K562 (cell line): Measurements from ENCODE around the gene SMIM41. TPM values are rescaled to one million over a fixed set of nuclear protein-coding genes. Genes with fewer than 3 reads are reported as not detected.

Source experiments
- ATAC-seq: fragments of 200-7000 bp; cut with Tn5 transposase; 3 replicates; pipeline ENCODE4 v1.9.1; 2020; ENCODE audit warnings: moderate library complexity
- BruUV-seq: library from RNA; stranded (reverse); fragments of 400-500 nt; replicated peaks from 2 replicates; lab custom pipeline; 2021; lab: Mats Ljungman, UMichigan
- CTCF ChIA-PET: fragments of 300-600 bp; formaldehyde crosslinking; extraction: SDS; loops from one replicate; lab custom pipeline; 2021; ENCODE audit warnings: low intra/inter-chr PET ratio; lab: Yijun Ruan, JAX
- POLR2A ChIA-PET: fragments of 300-600, 350-650 bp; sonication (Branson Sonifier 250); formaldehyde crosslinking; extraction: SDS; loops from one replicate; lab custom pipeline; 2021; ENCODE audit warnings: antibody characterized with exemption, inconsistent platforms; lab: Yijun Ruan, JAX
- DNase-seq, 4 experiments: peaks; one replicate each; pipeline versions ENCODE4 v3.0.0 to v3.0.0-alpha.2; 2011 to 2018; ENCODE audit warnings: low spot score in 3 of 4, mixed read lengths in 3 of 4; ENCODE audit errors: extremely low read depth in 1 of 4
- FAIRE-seq: peaks from 2 replicates; lab custom pipeline; 2011; peaks lifted over from hg19 to GRCh38; lab: Jason Lieb, UNC
- H2AFZ ChIP-seq: 2 replicates; pipeline ENCODE4 v1.6.0; 2011; ENCODE audit warnings: low read depth, low read length, control low read depth, inconsistent platforms
- H3K27ac ChIP-seq: fragments of 200-600 bp; 3 replicates; pipeline ENCODE4 v1.8.0; 2011; ENCODE audit warnings: low read depth, mild to moderate bottlenecking, control low read depth, inconsistent platforms, low read length, moderate library complexity, mixed read lengths; ENCODE audit errors: extremely low read depth
- H3K27me3 ChIP-seq, 2 experiments: fragments of 300-600 bp in 1 of 2; 2 replicates in 1 of 2; 3 replicates in 1 of 2; pipeline versions ENCODE4 v1.6.0 to v1.8.0; 2011; ENCODE audit warnings: inconsistent platforms in 2 of 2, low read length in 2 of 2, mild to moderate bottlenecking in 1 of 2, mixed read lengths in 1 of 2, moderate library complexity in 1 of 2; ENCODE audit not compliant: control insufficient read depth in 2 of 2, insufficient read depth in 2 of 2
- H3K36me3 ChIP-seq: fragments of 300-600 bp; 3 replicates; pipeline ENCODE4 v1.8.0; 2011; ENCODE audit warnings: mild to moderate bottlenecking, low read length, inconsistent platforms; ENCODE audit not compliant: control insufficient read depth, insufficient read depth
- H3K4me1 ChIP-seq, 2 experiments: fragments of 200-600 bp in 1 of 2; replicated peaks in 1 of 2; 2 replicates in 1 of 2; 3 replicates in 1 of 2; pipeline versions ENCODE4 v1.5.1 to v1.8.0; 2011; ENCODE audit warnings: inconsistent platforms in 2 of 2, low read length in 2 of 2, mild to moderate bottlenecking in 1 of 2, mixed read lengths in 1 of 2, moderate library complexity in 1 of 2; ENCODE audit not compliant: control insufficient read depth in 2 of 2, insufficient read depth in 2 of 2
- H3K4me2 ChIP-seq: 2 replicates; pipeline ENCODE4 v1.6.1; 2011; ENCODE audit warnings: low read length, control low read depth, inconsistent platforms, mixed read lengths; ENCODE audit not compliant: insufficient read depth
- H3K4me3 ChIP-seq: fragments of 200-600 bp; sonication (generic), shearing (Covaris generic); 2 replicates; pipeline ENCODE4 v1.5.1; 2016; ENCODE audit warnings: control low read depth, inconsistent platforms
- H3K79me2 ChIP-seq: fragments of 200-600 bp; 3 replicates; pipeline ENCODE4 v1.8.0; 2011; ENCODE audit warnings: low read length, inconsistent platforms; ENCODE audit not compliant: control insufficient read depth, insufficient read depth
- H3K9ac ChIP-seq, 2 experiments: 2 replicates each; pipeline versions ENCODE4 v1.6.0 to v1.6.1; 2011; ENCODE audit warnings: low read depth in 2 of 2, low read length in 2 of 2, control low read depth in 1 of 2, inconsistent platforms in 1 of 2, mild to moderate bottlenecking in 1 of 2, mixed read lengths in 1 of 2; ENCODE audit not compliant: insufficient read depth in 1 of 2
- H3K9me1 ChIP-seq: one replicate; pipeline ENCODE4 v1.6.0; 2011; ENCODE audit warnings: inconsistent platforms, mild to moderate bottlenecking, low read length, moderate library complexity; ENCODE audit not compliant: control insufficient read depth, insufficient read depth
- H3K9me3 ChIP-seq: replicated peaks from 2 replicates; pipeline ENCODE4 v1.5.1; 2011; ENCODE audit warnings: low read depth, low read length, inconsistent platforms; ENCODE audit not compliant: control insufficient read depth, insufficient read depth
- H4K20me1 ChIP-seq: replicated peaks from 2 replicates; pipeline ENCODE4 v1.6.1; 2011; ENCODE audit warnings: low read length, inconsistent platforms, mixed read lengths; ENCODE audit not compliant: control insufficient read depth, insufficient read depth
- AFF1 ChIP-seq, 2 experiments: fragments of 450-650 bp; IDR thresholded peaks; 2 replicates each; pipeline ENCODE4 v1.6.1; 2018; ENCODE audit warnings: mild to moderate bottlenecking in 2 of 2, low read depth in 1 of 2; ENCODE audit not compliant: partially characterized antibody in 2 of 2
- BCOR ChIP-seq: fragments of 450-650 bp; IDR thresholded peaks from 2 replicates; pipeline ENCODE4 v1.6.1; 2016
- BDP1 ChIP-seq: IDR thresholded peaks from 3 replicates; pipeline ENCODE4 v1.6.1; 2011; ENCODE audit not compliant: insufficient read length, insufficient read depth
- CBFA2T2 ChIP-seq: fragments of 450-650 bp; conservative IDR thresholded peaks from 2 replicates; pipeline ENCODE4 v1.6.1; 2017; ENCODE audit warnings: mild to moderate bottlenecking
- ELF4 ChIP-seq: fragments of 450-650 bp; formaldehyde crosslinking; IDR thresholded peaks from 2 replicates; pipeline ENCODE4 v1.4.0; 2022; ENCODE audit warnings: missing genetic modification characterization
- ESRRA ChIP-seq: fragments of 450-650 bp; IDR thresholded peaks from 2 replicates; pipeline ENCODE4 v1.6.1; 2014; ENCODE audit warnings: low read depth, mild to moderate bottlenecking, moderate library complexity, borderline replicate concordance
- EZH2 ChIP-seq: IDR thresholded peaks from 2 replicates; pipeline ENCODE4 v1.6.1; 2012; ENCODE audit warnings: low read depth, mild to moderate bottlenecking, inconsistent platforms, low read length, borderline replicate concordance
- FOXA1 ChIP-seq: fragments of 450-650 bp; IDR thresholded peaks from 2 replicates; pipeline ENCODE4 v1.6.1; 2016; ENCODE audit warnings: mild to moderate bottlenecking, borderline replicate concordance
- HEY1 ChIP-seq: fragments of 250-450 bp; sonication (Bioruptor Pico); IDR thresholded peaks from 2 replicates; pipeline ENCODE4 v1.5.0; 2020; ENCODE audit warnings: mild to moderate bottlenecking, moderate library complexity, borderline replicate concordance
- KAT2B ChIP-seq: IDR thresholded peaks from one replicate; pipeline ENCODE4 v1.6.1; 2012; ENCODE audit warnings: low read depth, mild to moderate bottlenecking, control low read depth, inconsistent platforms, low read length, moderate library complexity
- MAFK ChIP-seq: IDR thresholded peaks from 2 replicates; pipeline ENCODE4 v1.6.1; 2011; ENCODE audit warnings: low read length, improper control_type of control experiment
- MEIS2 ChIP-seq: fragments of 450-650 bp; IDR thresholded peaks from 2 replicates; pipeline ENCODE4 v1.6.1; 2014; ENCODE audit warnings: mild to moderate bottlenecking; ENCODE audit not compliant: partially characterized antibody
- MLLT1 ChIP-seq, 2 experiments: fragments of 450-650 bp; IDR thresholded peaks; 2 replicates each; pipeline ENCODE4 v1.6.1; 2016
- MTF1 ChIP-seq: fragments of 250-450 bp; sonication (Bioruptor Pico); IDR thresholded peaks from 2 replicates; pipeline ENCODE4 v1.9.0; 2021; ENCODE audit warnings: moderate library complexity, mild to moderate bottlenecking, inconsistent platforms, borderline replicate concordance
- RBM17 ChIP-seq: fragments of 200-400 bp; formaldehyde crosslinking; IDR thresholded peaks from 2 replicates; pipeline ENCODE4 v1.6.1; 2017; ENCODE audit warnings: low read depth, mild to moderate bottlenecking, low read length, borderline replicate concordance
- STAT5B ChIP-seq: fragments of 250-450 bp; sonication (Bioruptor Pico); IDR thresholded peaks from 2 replicates; pipeline ENCODE4 v1.8.0; 2021; ENCODE audit warnings: mild to moderate bottlenecking, inconsistent platforms
- ZNF24 ChIP-seq: fragments of 450-650 bp; IDR thresholded peaks from 2 replicates; pipeline ENCODE4 v1.6.1; 2016
- WGBS: fragments of 100-300 bp; shearing (Covaris generic); methylation state at CpG from one replicate; pipeline ENCODE4 v1.1.6; 2016; ENCODE audit warnings: low coverage, mixed read lengths; ENCODE audit not compliant: insufficient coverage; ENCODE audit errors: missing lambda C conversion rate; 5-methylcytosine and 5-hydroxymethylcytosine counted together
- in situ Hi-C: fragments of 300-500 bp; cut with MboI; formaldehyde crosslinking; loops from 4 replicates; pipeline ENCODE4 v1.15.0; 2018; ENCODE audit warnings: inconsistent platforms, mixed read lengths
- intact Hi-C: fragments of 100-400 bp; cut with micrococcal nuclease; formaldehyde crosslinking; loops from 2 replicates; pipeline ENCODE4 v1.14.2; 2022
- polyA plus RNA-seq, 8 experiments: library from polyadenylated mRNA; depleted of rRNA in 4 of 8; stranded (reverse) in 5 of 8; unstranded in 3 of 8; fragments of >200 nt; fragmentation: Nextera tagmentation in 2 of 8; fragmentation: Illumina TruSeq in 1 of 8; extraction: Ambion mirVana in 2 of 8; extraction: Trizol in 1 of 8; gene quantifications; 2 replicates each; pipeline versions ENCODE4 v1.2.1 to v1.2.3, GENCODE V29; 2011 to 2014; ENCODE audit warnings: inconsistent platforms in 1 of 8, missing spikeins in 1 of 8
- total RNA-seq, 7 experiments: library from RNA; depleted of rRNA in 6 of 7; stranded (reverse); fragments of >200 nt in 6 of 7; fragmentation: Illumina TruSeq in 2 of 7; extraction: Trizol in 2 of 7; gene quantifications; 2 replicates each; pipeline versions ENCODE4 v1.2.1 to v1.2.3, GENCODE V29; 2011 to 2021; ENCODE audit warnings: low replicate concordance in 1 of 7

SMIM41 gene
- total and polyA plus RNA-seq, 9 of the 15 experiments (the other 6 are each of a cell fraction or from before 2014, with no cell fraction given), result not detected

GRCh38 chr12:52097045-52097666 lies 17.7 kb downstream of the SMIM41 start:
- Histone ChIP-seq H3K4me3 (no peak overlapping the region), H3K27ac (no peak overlapping the region), H3K36me3 (no peaks in the 10 kb centered on the region), H3K9me3 (no peaks in the 10 kb centered on the region), H3K4me2 (no peak overlapping the region), H4K20me1 (no peaks in the 10 kb centered on the region), H3K9ac (no peak overlapping the region), H3K27me3 (peaks cover 21 to 26% of the 10 kb centered on the region in 2 experiments), H2AFZ (no peak overlapping the region), H3K79me2 (no peaks in the 10 kb centered on the region), H3K4me1 (no peaks in the 10 kb centered on the region), H3K9me1 (no peaks in the 10 kb centered on the region)
- FAIRE-seq (no peak), ATAC-seq (no peak), DNase-seq (no peak)
- CTCF ChIA-PET, result interaction anchor here (0.6 kb wide), 1 partner anchor 92 kb away, joined by 5 read pairs; no protein-coding TSS in a partner anchor
- intact Hi-C loops (no loop called here), in situ Hi-C loops (no loop called here)
- POLR2A ChIA-PET, result no interaction called here
- WGBS, result 18% methylated on average over 13 of the region's 21 CpGs
- TF ChIP-seq RBM17 (no peak), STAT5B (no peak), AFF1 (IDR thresholded peaks at IDR 0.05; ENCODE audit: low read depth in 1 of 2, partially characterized antibody in 2 of 2) (no peak), ZNF24 (no peak), CBFA2T2 (no peak), FOXA1 (no peak), MTF1 (CRISPR knock-in tag) (no peak), KAT2B (no peak), ELF4 (CRISPR knock-in tag) (no peak), HEY1 (CRISPR knock-in tag) (no peak), MAFK (no peak), BDP1 (no peak), ESRRA (no peak), MEIS2 (no peak), BCOR (no peak), EZH2 (no peak), MLLT1 (IDR thresholded peaks at IDR 0.05) (no peak)
- no TSS peak for BruUV-seq
